Body of pancreas (tissue), 4 donors: ENCODE data around the gene PRIMA1. TPM values are rescaled to one million over a fixed set of nuclear protein-coding genes. Genes with fewer than 3 reads are reported as not detected.

Source experiments
- ATAC-seq: fragments of 150-250 bp; one replicate; pipeline ENCODE4 v1.9.1; 2016
- DNase-seq, 4 donors: peaks; one replicate each; pipeline ENCODE4 v3.0.0-alpha.2; 2019
- H3K27ac ChIP-seq, 4 donors: fragments of 200-600 bp; sonication (generic); 1 replicate in 3 of 4; 2 replicates in 1 of 4; pipeline versions ENCODE4 v1.5.1 to v1.6.1; 2016 to 2019; ENCODE audit warnings: mild to moderate bottlenecking in 1 of 4, mixed read lengths in 1 of 4, moderate library complexity in 1 of 4
- H3K27me3 ChIP-seq, 2 donors: fragments of 200-600 bp; sonication (generic); one replicate each; pipeline ENCODE4 v1.6.0; 2016; ENCODE audit warnings: mild to moderate bottlenecking in 1 of 2
- H3K36me3 ChIP-seq, 2 donors: fragments of 200-600 bp; sonication (generic); replicated peaks in 1 of 2; 2 replicates each; pipeline ENCODE4 v1.5.1; 2016; ENCODE audit warnings: low read depth in 2 of 2; ENCODE audit not compliant: insufficient read depth in 1 of 2
- H3K4me1 ChIP-seq: fragments of 200-600 bp; sonication (generic); one replicate; pipeline ENCODE4 v1.6.0; 2016
- H3K4me3 ChIP-seq, 2 donors: fragments of 200-600 bp; sonication (generic); 1 replicate in 1 of 2; 2 replicates in 1 of 2; pipeline ENCODE4 v1.5.1; 2016 to 2019
- H3K9me3 ChIP-seq, 3 donors: fragments of 200-600 bp; sonication (generic); 1 replicate in 2 of 3; 2 replicates in 1 of 3; pipeline ENCODE4 v1.5.1; 2016
- POLR2A ChIP-seq, 3 donors: fragments of 450-650 bp; IDR thresholded peaks; one replicate each; pipeline ENCODE4 v1.6.1; 2016; ENCODE audit warnings: antibody characterized with exemption in 3 of 3, mild to moderate bottlenecking in 2 of 3
- WGBS, 2 donors: methylation state at CpG; one replicate each; pipeline ENCODE4 v1.1.5; 2017; 5-methylcytosine and 5-hydroxymethylcytosine counted together
- intact Hi-C: fragments of 100-400 bp; cut with DNase I; formaldehyde crosslinking; loops from one replicate; pipeline ENCODE4 v1.15.1; 2023
- total RNA-seq, 2 donors: library from RNA; depleted of rRNA; stranded (reverse); fragments of >200 nt; gene quantifications; one replicate each; pipeline ENCODE4 v1.1.0, GENCODE V29; 2016
- TF ChIP-seq, protein P1 (sequence below), 7 experiments: fragments of 450-650 bp in 4 of 7; fragments of 200-600 bp in 3 of 7; sonication (generic) in 3 of 7; IDR thresholded peaks; one replicate each; pipeline ENCODE4 v1.5.1; 2016 to 2019; ENCODE audit warnings: antibody characterized with exemption in 7 of 7

The PRIMA1 gene
- total RNA-seq, 2 donors from 2014 or later, result 0.26 to 0.33 TPM

DNA sequence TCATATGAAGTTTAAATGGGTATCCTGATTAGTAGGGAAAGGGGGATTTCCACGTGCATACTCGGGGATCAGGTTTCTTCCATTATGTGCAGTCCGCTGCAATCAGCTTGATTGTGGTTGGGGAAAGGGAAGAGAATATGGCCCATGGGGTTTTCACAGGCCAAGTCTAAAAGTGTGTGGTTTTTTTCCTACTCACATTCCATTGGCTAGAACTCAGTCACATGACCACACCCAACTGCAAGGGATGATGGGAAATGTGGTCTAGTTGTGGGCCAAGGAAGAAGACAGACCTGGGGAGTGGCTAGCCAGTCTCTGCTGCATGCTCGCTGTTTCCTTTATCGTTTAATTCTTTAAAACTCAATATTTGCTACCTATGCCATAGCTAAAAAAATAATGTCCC lies 105.1 kb downstream of the PRIMA1 start:
- WGBS, 2 donors, result 73 to 83% methylated on average over 5 of the region's 5 CpGs
- Histone ChIP-seq H3K4me3 (no peak overlapping the region), H3K36me3 (no peaks in the 10 kb centered on the region), H3K27ac (no peak overlapping the region), H3K4me1 (no peaks in the 10 kb centered on the region), H3K27me3 (no peaks in the 10 kb centered on the region), H3K9me3 (no peaks in the 10 kb centered on the region)
- intact Hi-C loops, result no loop called here
- no peak for ATAC-seq
- no peak for DNase-seq
- TF ChIP-seq POLR2A (IDR thresholded peaks at IDR 0.05), result no peak
- TF ChIP-seq, protein P1, sequence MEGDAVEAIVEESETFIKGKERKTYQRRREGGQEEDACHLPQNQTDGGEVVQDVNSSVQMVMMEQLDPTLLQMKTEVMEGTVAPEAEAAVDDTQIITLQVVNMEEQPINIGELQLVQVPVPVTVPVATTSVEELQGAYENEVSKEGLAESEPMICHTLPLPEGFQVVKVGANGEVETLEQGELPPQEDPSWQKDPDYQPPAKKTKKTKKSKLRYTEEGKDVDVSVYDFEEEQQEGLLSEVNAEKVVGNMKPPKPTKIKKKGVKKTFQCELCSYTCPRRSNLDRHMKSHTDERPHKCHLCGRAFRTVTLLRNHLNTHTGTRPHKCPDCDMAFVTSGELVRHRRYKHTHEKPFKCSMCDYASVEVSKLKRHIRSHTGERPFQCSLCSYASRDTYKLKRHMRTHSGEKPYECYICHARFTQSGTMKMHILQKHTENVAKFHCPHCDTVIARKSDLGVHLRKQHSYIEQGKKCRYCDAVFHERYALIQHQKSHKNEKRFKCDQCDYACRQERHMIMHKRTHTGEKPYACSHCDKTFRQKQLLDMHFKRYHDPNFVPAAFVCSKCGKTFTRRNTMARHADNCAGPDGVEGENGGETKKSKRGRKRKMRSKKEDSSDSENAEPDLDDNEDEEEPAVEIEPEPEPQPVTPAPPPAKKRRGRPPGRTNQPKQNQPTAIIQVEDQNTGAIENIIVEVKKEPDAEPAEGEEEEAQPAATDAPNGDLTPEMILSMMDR (IDR thresholded peaks at IDR 0.05), result no peak

DNA sequence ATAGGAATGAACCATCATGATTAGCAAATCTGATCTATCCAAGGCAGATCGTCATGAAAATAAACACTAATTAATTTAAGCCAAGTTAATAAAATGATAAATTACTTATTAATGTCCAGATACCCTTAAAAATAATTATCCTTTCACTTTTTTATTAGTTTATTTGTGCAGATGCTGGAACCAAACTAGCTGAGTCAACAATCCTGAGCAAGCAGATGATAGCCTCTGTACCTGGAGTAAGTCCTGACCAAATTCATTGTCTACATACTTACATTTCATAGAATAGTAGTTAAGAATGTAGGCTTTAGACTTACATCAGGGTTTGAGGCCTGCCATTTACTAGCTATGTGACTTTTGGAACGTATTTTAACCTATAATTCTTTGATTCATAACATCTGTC lies 105.8 kb downstream of the PRIMA1 start:
- ATAC-seq, result no peak
- TF ChIP-seq, protein P1 (IDR thresholded peaks at IDR 0.05), result no peak
- TF ChIP-seq POLR2A (IDR thresholded peaks at IDR 0.05), result no peak
- H3K36me3 ChIP-seq, result no peaks in the 10 kb centered on the region
- H3K27me3 ChIP-seq, result no peaks in the 10 kb centered on the region
- 73 to 76% methylated on average over 2 of the region's 2 CpGs for WGBS, 2 donors
- no peaks in the 10 kb centered on the region for H3K4me1 ChIP-seq
- DNase-seq, result no peak
- intact Hi-C loops, result no loop called here
- no peak overlapping the region for H3K4me3 ChIP-seq
- H3K27ac ChIP-seq, result no peak overlapping the region
- no peaks in the 10 kb centered on the region for H3K9me3 ChIP-seq

DNA sequence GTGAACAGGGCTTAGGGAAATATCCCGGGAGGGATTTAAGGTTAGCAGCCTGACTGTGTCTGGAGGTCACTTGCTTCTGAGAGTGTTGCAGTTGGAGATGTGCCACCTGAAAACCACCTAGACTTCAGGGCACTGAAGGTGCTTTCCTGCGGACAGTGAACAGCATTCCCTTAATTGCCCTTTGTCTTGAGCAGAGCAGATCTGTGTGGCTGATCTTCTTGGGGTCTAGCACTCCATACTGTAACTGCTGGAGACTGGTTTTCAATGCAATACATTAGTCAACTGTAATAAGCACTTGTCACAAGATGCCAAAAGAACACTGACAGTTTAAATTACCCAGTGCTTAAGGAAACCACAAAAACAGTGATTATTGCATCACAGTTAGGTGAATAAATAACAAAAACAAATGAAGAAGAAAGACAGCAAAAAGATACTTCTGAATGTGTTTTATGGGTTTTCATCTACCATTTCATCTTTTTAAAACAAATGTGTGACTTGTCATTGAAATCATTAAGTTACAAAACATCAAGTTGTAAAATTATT lies 111.8 kb downstream of the PRIMA1 start:
- DNase-seq (no peak), ATAC-seq (no peak)
- no peak overlapping the region for H3K27ac ChIP-seq
- no peak for TF ChIP-seq POLR2A (IDR thresholded peaks at IDR 0.05)
- TF ChIP-seq, protein P1 (IDR thresholded peaks at IDR 0.05), result no peak
- no peaks in the 10 kb centered on the region for H3K27me3 ChIP-seq
- H3K4me3 ChIP-seq, result no peak overlapping the region
- H3K36me3 ChIP-seq, result no peaks in the 10 kb centered on the region
- H3K9me3 ChIP-seq, result no peaks in the 10 kb centered on the region
- 88 to 89% methylated on average over 2 of the region's 2 CpGs for WGBS, 2 donors
- no peaks in the 10 kb centered on the region for H3K4me1 ChIP-seq
- intact Hi-C loops, result no loop called here

DNA sequence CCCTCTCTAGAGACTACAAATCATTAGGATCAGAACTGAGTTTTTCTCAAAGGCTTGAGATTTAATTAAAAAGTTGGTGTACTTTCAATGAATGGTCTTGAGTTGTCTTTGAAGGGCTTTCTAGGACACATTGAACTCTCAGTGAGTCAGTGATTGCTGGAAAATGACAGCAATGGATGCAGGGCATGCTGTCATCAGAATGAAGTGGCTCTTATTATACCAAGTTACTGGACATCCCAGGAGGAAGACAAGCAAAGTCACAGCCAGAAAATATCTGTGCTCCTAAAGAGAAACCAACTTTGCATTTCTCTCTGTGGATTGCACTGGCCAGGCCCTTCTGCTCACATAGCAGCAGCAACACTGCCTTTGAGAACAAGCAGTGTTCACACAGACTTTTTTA lies 112.6 kb downstream of the PRIMA1 start:
- no peak for ATAC-seq
- intact Hi-C loops, result no loop called here
- no peak overlapping the region for H3K4me3 ChIP-seq
- H3K27ac ChIP-seq, result no peak overlapping the region
- H3K4me1 ChIP-seq, result no peaks in the 10 kb centered on the region
- no peaks in the 10 kb centered on the region for H3K36me3 ChIP-seq
- no peaks in the 10 kb centered on the region for H3K27me3 ChIP-seq
- no peaks in the 10 kb centered on the region for H3K9me3 ChIP-seq
- DNase-seq, result no peak
- TF ChIP-seq, protein P1 (IDR thresholded peaks at IDR 0.05), result no peak
- TF ChIP-seq POLR2A (IDR thresholded peaks at IDR 0.05), result no peak

DNA sequence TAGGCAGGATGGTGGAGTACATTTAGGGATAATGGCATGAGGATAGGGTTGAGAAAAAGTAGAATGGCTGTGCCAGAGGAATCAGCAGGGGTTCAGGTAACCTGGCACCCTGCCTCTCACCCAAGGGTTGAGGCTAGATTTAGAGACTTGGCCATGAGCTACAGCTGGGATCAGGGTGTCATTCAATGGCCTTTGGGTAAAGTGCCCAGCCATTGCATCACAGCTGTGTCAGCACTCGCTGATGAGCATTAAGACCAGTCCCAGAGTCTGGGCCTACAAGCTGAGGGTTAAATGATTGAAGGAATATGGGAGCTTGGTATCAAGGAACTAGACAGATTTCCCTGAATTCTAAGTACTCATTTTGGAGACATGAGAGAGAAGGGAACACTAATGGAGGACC lies 113.9 kb downstream of the PRIMA1 start:
- no peak for ATAC-seq
- intact Hi-C loops, result no loop called here
- Histone ChIP-seq H3K27me3 (no peaks in the 10 kb centered on the region), H3K4me3 (no peak overlapping the region), H3K27ac (no peak overlapping the region), H3K36me3 (no peaks in the 10 kb centered on the region), H3K4me1 (no peaks in the 10 kb centered on the region), H3K9me3 (no peaks in the 10 kb centered on the region)
- DNase-seq, result no peak
- no peak for TF ChIP-seq POLR2A (IDR thresholded peaks at IDR 0.05)
- TF ChIP-seq, protein P1 (IDR thresholded peaks at IDR 0.05), result no peak
- WGBS, 2 donors, result 91 to 92% methylated on average over 1 of the region's 1 CpG
